Measurements from ENCODE around the gene RASA2. TPM values are rescaled to one million over a fixed set of nuclear protein-coding genes. Genes with fewer than 3 reads are reported as not detected.

Gene RASA2
- total RNA-seq, 1 donor from 2014 or later = 4.3 TPM

- Histone ChIP-seq H3K27me3 (ENCODE audit: low read depth) (peaks cover 9% of the 10 kb centered on the region), H3K4me3 (no peak overlapping the region), H3K36me3 (no peaks in the 10 kb centered on the region), H3K27ac (replicated peaks) (no peak overlapping the region), H3K4me1 (no peaks in the 10 kb centered on the region), H3K9me3 (replicated peaks) (peaks cover 15% of the 10 kb centered on the region)
- no peak for DNase-seq
- no peak for TF ChIP-seq CTCF (IDR thresholded peaks at IDR 0.05; ENCODE audit: borderline replicate concordance)
- intact Hi-C loops (cut with micrococcal nuclease) = no loop called here
Measured at GRCh38 chr3:141629976-141630375, 143.1 kb downstream of the RASA2 start.

DNA sequence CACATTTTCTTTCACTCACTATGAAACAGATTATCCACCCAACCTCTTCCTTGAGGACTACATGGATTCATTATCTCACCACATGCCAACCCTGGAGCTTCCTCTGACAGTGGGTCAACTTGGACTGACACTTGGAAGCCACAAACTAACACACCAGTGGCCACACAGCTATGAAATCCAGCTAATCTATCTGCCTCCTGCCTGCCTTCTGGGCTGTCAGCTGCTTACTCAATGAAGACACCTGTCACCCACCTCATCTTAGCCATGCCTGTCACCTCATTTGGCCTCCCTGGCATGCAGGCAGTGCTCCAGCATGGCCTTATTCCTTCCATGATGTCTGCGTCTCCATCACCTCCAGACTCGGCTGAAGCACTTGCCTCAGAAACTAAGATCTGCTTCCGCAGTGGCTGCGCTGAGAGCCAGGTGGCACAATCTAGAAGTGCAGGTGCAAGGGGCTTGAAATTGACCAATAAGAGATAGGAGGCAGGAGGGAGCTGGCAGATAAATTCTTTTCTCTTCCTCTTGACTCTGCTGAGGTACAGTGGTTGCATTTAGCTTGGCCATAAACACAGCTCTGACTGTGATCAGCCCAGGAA is 146.1 kb downstream of the RASA2 start:
- Histone ChIP-seq H3K4me3 (no peak overlapping the region), H3K9me3 (replicated peaks) (peaks cover 15% of the 10 kb centered on the region), H3K36me3 (no peaks in the 10 kb centered on the region), H3K4me1 (no peaks in the 10 kb centered on the region), H3K27ac (replicated peaks) (no peak overlapping the region), H3K27me3 (ENCODE audit: low read depth) (peaks cover 9% of the 10 kb centered on the region)
- DNase-seq = no peak
- no peak for TF ChIP-seq CTCF (IDR thresholded peaks at IDR 0.05; ENCODE audit: borderline replicate concordance)
- intact Hi-C loops (cut with micrococcal nuclease) = no loop called here

- DNase-seq = no peak
- no peaks in the 10 kb centered on the region for H3K36me3 ChIP-seq
- no peak for TF ChIP-seq CTCF (IDR thresholded peaks at IDR 0.05; ENCODE audit: borderline replicate concordance)
- no peak overlapping the region for H3K4me3 ChIP-seq
- H3K27me3 ChIP-seq (ENCODE audit: low read depth) = no peaks in the 10 kb centered on the region
- H3K27ac ChIP-seq (replicated peaks) = no peak overlapping the region
- H3K9me3 ChIP-seq (replicated peaks) = peaks cover 2% of the 10 kb centered on the region
- H3K4me1 ChIP-seq = peaks cover 4% of the 10 kb centered on the region
- intact Hi-C loops (cut with micrococcal nuclease) = no loop called here
Measured at GRCh38 chr3:141642215-141642614, 155.4 kb downstream of the RASA2 start.

DNA sequence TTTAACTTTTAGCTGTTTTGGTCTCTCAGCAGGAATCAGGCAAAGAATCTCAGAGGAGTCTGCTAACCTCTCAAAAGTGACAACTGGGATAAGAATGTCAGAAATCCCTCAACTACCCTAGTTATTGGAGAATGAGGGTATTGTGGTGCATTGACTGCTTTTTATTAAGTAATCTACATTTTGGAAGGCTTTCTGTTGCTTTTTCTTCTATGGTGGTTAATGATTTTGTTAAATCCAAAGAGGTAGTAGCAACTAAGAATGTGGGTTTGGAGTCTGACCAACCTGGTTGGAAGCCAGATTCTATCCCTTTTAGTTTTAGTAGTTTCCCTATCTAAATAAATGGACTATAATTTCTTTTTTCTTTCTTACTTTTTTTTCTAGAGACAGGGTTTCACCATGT is 156.6 kb downstream of the RASA2 start:
- no peaks in the 10 kb centered on the region for H3K27me3 ChIP-seq (ENCODE audit: low read depth)
- H3K9me3 ChIP-seq (replicated peaks) = peaks cover 2% of the 10 kb centered on the region
- no peak for TF ChIP-seq CTCF (IDR thresholded peaks at IDR 0.05; ENCODE audit: borderline replicate concordance)
- no peaks in the 10 kb centered on the region for H3K36me3 ChIP-seq
- DNase-seq = no peak
- intact Hi-C loops (cut with micrococcal nuclease) = no loop called here
- no peak overlapping the region for H3K27ac ChIP-seq (replicated peaks)
- H3K4me1 ChIP-seq = peaks cover 4% of the 10 kb centered on the region
- no peak overlapping the region for H3K4me3 ChIP-seq

DNA sequence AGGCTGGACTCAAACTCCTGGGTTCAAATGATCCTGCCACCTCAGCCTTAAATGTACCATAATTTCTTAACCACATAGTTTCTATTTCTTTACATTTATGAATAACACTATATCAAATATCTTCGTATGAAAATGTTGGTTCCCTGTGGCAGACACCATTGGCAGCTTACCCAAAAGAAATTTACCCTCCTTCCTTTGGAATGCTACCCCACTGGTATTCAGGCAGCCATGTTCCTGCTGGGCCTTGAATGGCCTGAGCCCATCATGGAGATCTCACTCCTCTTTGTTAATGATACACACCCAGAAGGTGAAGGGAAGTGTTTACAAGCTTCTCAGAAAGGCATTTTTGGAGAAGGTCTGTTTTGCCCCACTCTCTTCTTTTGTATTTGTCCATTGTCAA is 157.0 kb downstream of the RASA2 start:
- DNase-seq = no peak
- peaks cover 2% of the 10 kb centered on the region for H3K9me3 ChIP-seq (replicated peaks)
- intact Hi-C loops (cut with micrococcal nuclease) = no loop called here
- H3K27me3 ChIP-seq (ENCODE audit: low read depth) = no peaks in the 10 kb centered on the region
- H3K4me3 ChIP-seq = no peak overlapping the region
- no peak for TF ChIP-seq CTCF (IDR thresholded peaks at IDR 0.05; ENCODE audit: borderline replicate concordance)
- no peaks in the 10 kb centered on the region for H3K36me3 ChIP-seq
- H3K4me1 ChIP-seq = peaks cover 4% of the 10 kb centered on the region
- no peak overlapping the region for H3K27ac ChIP-seq (replicated peaks)
